Adrenal gland (tissue), 12 donors: ENCODE measurements around the gene PTPA. TPM values are rescaled to one million over a fixed set of nuclear protein-coding genes. Genes with fewer than 3 reads are reported as not detected.

Source experiments
- DNase-seq, 7 donors: peaks; one replicate each; pipeline ENCODE4 v3.0.0-alpha.2; 2019 to 2020
- H3K27ac ChIP-seq, 5 donors: fragments of 200-600 bp; sonication (generic) in 4 of 5; 1 replicate in 3 of 5; 2 replicates in 2 of 5; pipeline versions ENCODE4 v1.5.1 to v1.8.0; 2016 to 2020; ENCODE audit warnings: mild to moderate bottlenecking in 1 of 5
- H3K27me3 ChIP-seq: fragments of 200-600 bp; 2 replicates; pipeline ENCODE4 v1.8.0; 2021
- H3K36me3 ChIP-seq, 2 donors: fragments of 200-600 bp; replicated peaks in 1 of 2; 1 replicate in 1 of 2; 2 replicates in 1 of 2; pipeline versions ENCODE4 v1.5.1 to v1.8.0; 2018 to 2022
- H3K4me1 ChIP-seq, 2 donors: fragments of 200-600 bp; replicated peaks in 1 of 2; 1 replicate in 1 of 2; 2 replicates in 1 of 2; pipeline versions ENCODE4 v1.5.1 to v1.8.0; 2018 to 2021
- H3K4me3 ChIP-seq, 4 donors: fragments of 200-600 bp; sonication (generic) in 3 of 4; one replicate each; pipeline ENCODE4 v1.5.1; 2016 to 2018
- H3K9me3 ChIP-seq, 3 donors: fragments of 200-600 bp; sonication (generic) in 1 of 3; replicated peaks in 1 of 3; 1 replicate in 2 of 3; 2 replicates in 1 of 3; pipeline versions ENCODE4 v1.5.1 to v1.8.0; 2016 to 2021
- CTCF ChIP-seq, 6 experiments: fragments of 450-650 bp in 4 of 6; fragments of 200-600 bp in 2 of 6; sonication (generic) in 1 of 6; IDR thresholded peaks; 1 replicate in 5 of 6; 2 replicates in 1 of 6; pipeline versions ENCODE4 v1.5.1 to v1.8.0; 2016 to 2021; ENCODE audit warnings: antibody characterized with exemption in 6 of 6, mild to moderate bottlenecking in 2 of 6, moderate library complexity in 1 of 6
- POLR2A ChIP-seq, 2 donors: fragments of 450-650 bp; IDR thresholded peaks; one replicate each; pipeline ENCODE4 v1.6.1; 2017; ENCODE audit warnings: antibody characterized with exemption in 2 of 2, mild to moderate bottlenecking in 2 of 2, moderate library complexity in 1 of 2
- WGBS, 4 donors: extraction: QIAGEN DNeasy Blood & Tissue Kit in 2 of 4; methylation state at CpG; one replicate each; pipeline versions ENCODE4 v1.1.5 to v1.1.7; 2013 to 2017; 5-methylcytosine and 5-hydroxymethylcytosine counted together
- intact Hi-C, 2 donors: fragments of 100-400 bp; cut with DNase I; formaldehyde crosslinking; loops; one replicate each; pipeline versions ENCODE4 v1.14.1 to v1.15.0; 2022 to 2023
- polyA plus RNA-seq, 3 donors: library from polyadenylated mRNA; stranded (reverse); fragments of 200-250 nt in 2 of 3; fragments of 350-450 nt in 1 of 3; fragmentation: Illumina TruSeq in 1 of 3; extraction: RNeasy Lipid Tissue Mini Kit (QIAGEN cat#74804) in 1 of 3; gene quantifications; one replicate each; pipeline ENCODE4 v1.2.3, GENCODE V29; 2013 to 2014
- total RNA-seq, 9 donors: library from RNA; depleted of rRNA in 4 of 9; stranded (reverse); fragments of >200 nt in 4 of 9; fragments of 120-200 nt in 1 of 9; fragmentation: NEBNext Ultra II Directional in 1 of 9; extraction: Animal tissue kit (Norgen Biotek cat#: 25700) in 1 of 9; gene quantifications; one replicate each; pipeline versions ENCODE4 v1.1.0 to v1.2.4, GENCODE V29; 2013 to 2023
- donor health status: healthy with polysubstance abuse.
- donor health status: Bipolar disorder and iron deficiency.
- donor health status: DM: yes; HTN: yes; CAD: no.
- donor health status: DM: no; HTN: no; CAD: no.
- donor health status: DM: no; HTN: no; CAD: no.
- donor health status: DM: yes; HTN: yes; CAD: no.

PTPA gene
- total and polyA plus RNA-seq, 12 donors: 71.3 to 248 (median 130) TPM

- TF ChIP-seq POLR2A (IDR thresholded peaks at IDR 0.05) (no peak), CTCF (IDR thresholded peaks at IDR 0.05) (no peak)
- intact Hi-C loops: no loop called here
- DNase-seq: no peak
- 34 to 50% (median 42%) methylated on average over 3 of the region's 3 CpGs for WGBS, 4 donors
- Histone ChIP-seq H3K27ac (no peak overlapping the region), H3K36me3 (peaks cover 0 to 10% of the 10 kb centered on the region in 2 donors), H3K27me3 (no peaks in the 10 kb centered on the region), H3K4me3 (no peak overlapping the region), H3K4me1 (peaks cover 9 to 10% of the 10 kb centered on the region in 2 donors), H3K9me3 (no peaks in the 10 kb centered on the region)
Measured at GRCh38 chr9:129074106-129074505, 37.1 kb upstream of the PTPA start.

GRCh38 chr9:129075996-129076639 lies 35.1 kb upstream of the PTPA start:
- WGBS, 4 donors: 82 to 91% (median 85%) methylated on average over 5 to 16 of the region's 16 CpGs
- H3K27me3 ChIP-seq: no peaks in the 10 kb centered on the region
- H3K4me1 ChIP-seq: peaks cover 3 to 7% of the 10 kb centered on the region in 2 donors

DNA sequence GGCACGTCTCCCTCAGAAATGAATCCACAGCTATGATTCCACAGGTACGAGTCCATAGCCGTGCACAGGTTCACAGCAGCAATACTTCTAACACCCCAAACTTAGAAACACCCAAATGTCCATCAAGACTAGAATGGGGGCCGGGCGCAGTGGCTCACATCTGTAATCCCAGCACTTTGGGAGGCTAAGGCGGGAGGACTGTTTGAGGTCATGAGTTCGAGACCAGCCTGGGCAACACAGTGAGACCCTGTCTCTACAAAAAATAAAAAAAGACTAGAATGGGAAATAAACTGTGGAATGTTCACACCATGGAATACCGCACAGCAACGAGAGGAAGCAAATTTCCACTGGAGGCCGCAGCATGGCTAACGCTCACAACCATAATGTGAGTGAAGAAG lies 34.6 kb upstream of the PTPA start:
- intact Hi-C loops: no loop called here
- 89 to 94% (median 92%) methylated on average over 11 of the region's 11 CpGs for WGBS, 4 donors
- no peak overlapping the region for H3K27ac ChIP-seq

More at GRCh38 chr9:129075996-129076639, 35.1 kb upstream of the PTPA start:
- no peaks in the 10 kb centered on the region for H3K9me3 ChIP-seq
- no peaks in the 10 kb centered on the region for H3K36me3 ChIP-seq
- H3K4me3 ChIP-seq: no peak overlapping the region
- no peak for DNase-seq
- intact Hi-C loops: no loop called here
- TF ChIP-seq CTCF (IDR thresholded peaks at IDR 0.05) (no peak), POLR2A (IDR thresholded peaks at IDR 0.05) (no peak)
- H3K27ac ChIP-seq: no peak overlapping the region

GRCh38 chr9:129077236-129077635 lies 34.0 kb upstream of the PTPA start:
- TF ChIP-seq POLR2A (IDR thresholded peaks at IDR 0.05) (no peak), CTCF (IDR thresholded peaks at IDR 0.05) (no peak)
- Histone ChIP-seq H3K27ac (no peak overlapping the region), H3K4me3 (no peak overlapping the region), H3K9me3 (no peaks in the 10 kb centered on the region), H3K4me1 (peaks cover 12 to 15% of the 10 kb centered on the region in 2 donors), H3K36me3 (no peaks in the 10 kb centered on the region), H3K27me3 (no peaks in the 10 kb centered on the region)
- no peak for DNase-seq
- intact Hi-C loops: no loop called here
- WGBS, 4 donors: 86 to 94% (median 88%) methylated on average over 10 of the region's 10 CpGs

More for the DNA sequence above, 34.6 kb upstream of the PTPA start:
- Histone ChIP-seq H3K9me3 (no peaks in the 10 kb centered on the region), H3K27me3 (no peaks in the 10 kb centered on the region), H3K36me3 (no peaks in the 10 kb centered on the region), H3K4me1 (peaks cover 6 to 9% of the 10 kb centered on the region in 2 donors), H3K4me3 (no peak overlapping the region)
- no peak for DNase-seq
- TF ChIP-seq CTCF (IDR thresholded peaks at IDR 0.05): no peak
- no peak for TF ChIP-seq POLR2A (IDR thresholded peaks at IDR 0.05)
